ENCODE results near the gene HNRNPA0. TPM values are rescaled to one million over a fixed set of nuclear protein-coding genes. Genes with fewer than 3 reads are reported as not detected.

Gene HNRNPA0
- total and polyA plus RNA-seq, 11 donors = 4.0 to 27.6 (median 14.2) TPM

DNA sequence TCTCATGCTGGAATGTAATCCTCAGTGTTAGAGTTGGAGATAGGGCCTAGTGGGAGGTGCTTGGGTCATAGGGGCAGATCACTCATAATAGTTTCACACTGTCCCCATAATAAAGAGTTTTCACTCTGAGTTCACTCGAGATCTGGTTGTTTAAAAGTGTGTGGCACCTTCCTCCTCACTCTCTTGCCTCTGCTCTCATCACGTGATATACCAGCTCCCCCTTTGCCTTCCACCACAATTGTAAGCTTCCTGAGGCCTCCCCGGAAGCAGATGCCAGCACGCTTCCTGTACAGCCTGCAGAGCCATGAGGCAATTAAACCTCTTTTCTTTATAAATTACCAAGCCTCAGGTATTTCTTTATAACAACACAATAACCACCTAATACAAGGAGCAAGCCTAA is 14.4 kb downstream of the HNRNPA0 start:
- H3K27me3 ChIP-seq = no peaks in the 10 kb centered on the region
- DNase-seq (no peak), ATAC-seq (no peak)
- WGBS, 4 donors = 79 to 84% (median 82%) methylated on average over 4 of the region's 4 CpGs
- peaks cover 5 to 53% (median 34%) of the 10 kb centered on the region in 12 donors for H3K4me1 ChIP-seq
- no peak overlapping the region for H3K27ac ChIP-seq
- no peak overlapping the region for H3K4me3 ChIP-seq
- peaks cover 0 to 5% (median 0%) of the 10 kb centered on the region in 12 donors for H3K9me3 ChIP-seq
- H3K36me3 ChIP-seq = no peaks in the 10 kb centered on the region
- intact Hi-C loops (cut with DNase I) = loop anchor here in 4 of 10 donors (2.0 to 5.0 kb wide), 4 partner anchors 42 to 109 kb away; no protein-coding TSS in a partner anchor
- TF ChIP-seq POLR2A (IDR thresholded peaks at IDR 0.05) = no peak
- TF ChIP-seq, protein P1, sequence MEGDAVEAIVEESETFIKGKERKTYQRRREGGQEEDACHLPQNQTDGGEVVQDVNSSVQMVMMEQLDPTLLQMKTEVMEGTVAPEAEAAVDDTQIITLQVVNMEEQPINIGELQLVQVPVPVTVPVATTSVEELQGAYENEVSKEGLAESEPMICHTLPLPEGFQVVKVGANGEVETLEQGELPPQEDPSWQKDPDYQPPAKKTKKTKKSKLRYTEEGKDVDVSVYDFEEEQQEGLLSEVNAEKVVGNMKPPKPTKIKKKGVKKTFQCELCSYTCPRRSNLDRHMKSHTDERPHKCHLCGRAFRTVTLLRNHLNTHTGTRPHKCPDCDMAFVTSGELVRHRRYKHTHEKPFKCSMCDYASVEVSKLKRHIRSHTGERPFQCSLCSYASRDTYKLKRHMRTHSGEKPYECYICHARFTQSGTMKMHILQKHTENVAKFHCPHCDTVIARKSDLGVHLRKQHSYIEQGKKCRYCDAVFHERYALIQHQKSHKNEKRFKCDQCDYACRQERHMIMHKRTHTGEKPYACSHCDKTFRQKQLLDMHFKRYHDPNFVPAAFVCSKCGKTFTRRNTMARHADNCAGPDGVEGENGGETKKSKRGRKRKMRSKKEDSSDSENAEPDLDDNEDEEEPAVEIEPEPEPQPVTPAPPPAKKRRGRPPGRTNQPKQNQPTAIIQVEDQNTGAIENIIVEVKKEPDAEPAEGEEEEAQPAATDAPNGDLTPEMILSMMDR (IDR thresholded peaks at IDR 0.05) = no peak

GRCh38 chr5:137738947-137739346 is 15.2 kb downstream of the HNRNPA0 start:
- H3K27ac ChIP-seq = no peak overlapping the region
- ATAC-seq (no peak), DNase-seq (no peak)
- no peaks in the 10 kb centered on the region for H3K36me3 ChIP-seq
- H3K4me3 ChIP-seq = no peak overlapping the region
- TF ChIP-seq, protein P1 (IDR thresholded peaks at IDR 0.05) = no peak
- no peak for TF ChIP-seq POLR2A (IDR thresholded peaks at IDR 0.05)
- no peaks in the 10 kb centered on the region for H3K27me3 ChIP-seq
- 72 to 79% (median 77%) methylated on average over 3 of the region's 3 CpGs for WGBS, 4 donors
- H3K4me1 ChIP-seq = peaks cover 5 to 61% (median 41%) of the 10 kb centered on the region in 12 donors
- peaks cover 0 to 5% (median 0%) of the 10 kb centered on the region in 12 donors for H3K9me3 ChIP-seq
- intact Hi-C loops (cut with DNase I) = loop anchor here in 2 of 10 donors (5.0 kb wide), 1 partner anchor 42 kb away; no protein-coding TSS in a partner anchor

DNA sequence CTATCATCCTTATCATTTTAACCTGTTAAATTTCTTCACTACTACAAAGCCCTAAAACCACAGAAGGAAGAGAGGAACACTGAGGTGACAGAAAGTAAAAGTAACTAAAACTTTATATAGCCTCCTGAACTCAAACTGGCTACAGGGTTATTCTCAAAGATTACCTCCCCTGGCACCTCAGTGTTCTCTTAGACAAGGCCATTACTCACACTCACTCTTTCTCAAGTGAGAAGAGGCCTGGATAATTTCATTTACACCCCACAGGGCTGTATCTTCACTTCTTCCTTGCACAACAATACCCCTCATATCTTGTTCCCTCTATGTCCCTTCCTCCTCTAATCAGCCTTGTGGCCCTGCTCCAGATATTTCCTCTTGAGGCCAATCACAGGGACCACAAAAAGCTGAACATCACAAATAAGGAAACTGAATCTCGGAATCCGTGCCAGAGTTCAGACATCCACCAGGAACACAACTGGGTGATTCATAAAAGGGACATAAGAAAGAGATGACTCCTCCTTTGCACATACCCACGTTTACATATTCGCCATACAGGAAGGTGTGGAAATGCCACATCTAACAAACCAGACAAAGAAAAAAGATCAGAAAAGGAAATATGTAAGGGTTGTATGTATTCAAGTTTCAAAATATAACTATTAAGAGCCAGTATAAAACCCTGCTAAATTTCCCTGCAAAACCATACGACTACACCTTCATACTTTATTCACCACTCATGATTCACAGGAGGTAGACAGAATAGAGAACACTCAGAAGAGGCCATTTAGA is 16.6 kb downstream of the HNRNPA0 start:
- peak; percentile 77 to 91 (median 84) for ATAC-seq

More for the DNA sequence above, 16.6 kb downstream of the HNRNPA0 start:
- Histone ChIP-seq H3K4me3 (no peak overlapping the region), H3K36me3 (no peaks in the 10 kb centered on the region), H3K9me3 (peaks cover 0 to 5% (median 0%) of the 10 kb centered on the region in 12 donors), H3K27me3 (no peaks in the 10 kb centered on the region), H3K4me1 (peaks cover 5 to 62% (median 44%) of the 10 kb centered on the region in 12 donors), H3K27ac (peak overlapping the region; percentile 53 to 90 (median 73))
- WGBS, 4 donors = 24 to 27% (median 25%) methylated on average over 5 of the region's 5 CpGs
- TF ChIP-seq, protein P1 (IDR thresholded peaks at IDR 0.05) = no peak
- no peak for TF ChIP-seq POLR2A (IDR thresholded peaks at IDR 0.05)
- intact Hi-C loops (cut with DNase I) = loop anchor here in 2 of 10 donors (5.0 kb wide), 1 partner anchor 40 kb away; no protein-coding TSS in a partner anchor
- peak in 4 of 5 donors; percentile 66 to 86 (median 74) for DNase-seq
